Tibial nerve (tissue), 4 donors: ENCODE data around the gene VOPP1. TPM values are rescaled to one million over a fixed set of nuclear protein-coding genes. Genes with fewer than 3 reads are reported as not detected.

Experiments
- DNase-seq, 2 donors: peaks; one replicate each; pipeline ENCODE4 v3.0.0-alpha.2; 2019; ENCODE audit warnings: low spot score in 2 of 2
- H3K27ac ChIP-seq, 4 donors: fragments of 200-600 bp; sonication (generic) in 3 of 4; one replicate each; pipeline ENCODE4 v1.5.1; 2017 to 2019; ENCODE audit warnings: mild to moderate bottlenecking in 1 of 4
- H3K27me3 ChIP-seq, 2 donors: fragments of 200-600 bp; sonication (generic) in 1 of 2; one replicate each; pipeline versions ENCODE4 v1.5.1 to v1.6.0; 2017 to 2019
- H3K36me3 ChIP-seq, 3 donors: fragments of 200-600 bp; sonication (generic); one replicate each; pipeline ENCODE4 v1.5.1; 2018 to 2019
- H3K4me1 ChIP-seq, 4 donors: fragments of 200-600 bp; sonication (generic) in 3 of 4; one replicate each; pipeline ENCODE4 v1.5.1; 2017 to 2019
- H3K4me3 ChIP-seq, 4 donors: fragments of 200-600 bp; sonication (generic) in 3 of 4; one replicate each; pipeline ENCODE4 v1.5.1; 2017 to 2019; ENCODE audit warnings: mild to moderate bottlenecking in 1 of 4, moderate library complexity in 1 of 4
- H3K9me3 ChIP-seq, 4 donors: fragments of 200-600 bp; sonication (generic) in 3 of 4; one replicate each; pipeline ENCODE4 v1.5.1; 2017 to 2019
- CTCF ChIP-seq, 5 experiments: fragments of 200-600 bp in 3 of 5; fragments of 450-650 bp in 2 of 5; sonication (generic) in 3 of 5; IDR thresholded peaks; one replicate each; pipeline ENCODE4 v1.5.1; 2016 to 2019; ENCODE audit warnings: antibody characterized with exemption in 5 of 5, mild to moderate bottlenecking in 3 of 5, moderate library complexity in 2 of 5
- EP300 ChIP-seq, 2 donors: sonication (generic); formaldehyde crosslinking; IDR thresholded peaks; one replicate each; pipeline ENCODE4 v1.6.1; 2017; ENCODE audit warnings: antibody characterized with exemption in 2 of 2, mild to moderate bottlenecking in 1 of 2
- POLR2A ChIP-seq, 2 donors: fragments of 450-650 bp; IDR thresholded peaks; one replicate each; pipeline ENCODE4 v1.6.1; 2017; ENCODE audit warnings: antibody characterized with exemption in 2 of 2, mild to moderate bottlenecking in 2 of 2, moderate library complexity in 2 of 2
- WGBS, 2 donors: methylation state at CpG; one replicate each; pipeline ENCODE4 v1.1.5; 2018; 5-methylcytosine and 5-hydroxymethylcytosine counted together
- total RNA-seq, 4 donors: library from RNA; depleted of rRNA; stranded (reverse); fragments of >200 nt; gene quantifications; one replicate each; pipeline ENCODE4 v1.1.0, GENCODE V29; 2016

VOPP1 gene
- total RNA-seq, 4 donors from 2014 or later = 49.2 to 58.5 (median 54.8) TPM

DNA sequence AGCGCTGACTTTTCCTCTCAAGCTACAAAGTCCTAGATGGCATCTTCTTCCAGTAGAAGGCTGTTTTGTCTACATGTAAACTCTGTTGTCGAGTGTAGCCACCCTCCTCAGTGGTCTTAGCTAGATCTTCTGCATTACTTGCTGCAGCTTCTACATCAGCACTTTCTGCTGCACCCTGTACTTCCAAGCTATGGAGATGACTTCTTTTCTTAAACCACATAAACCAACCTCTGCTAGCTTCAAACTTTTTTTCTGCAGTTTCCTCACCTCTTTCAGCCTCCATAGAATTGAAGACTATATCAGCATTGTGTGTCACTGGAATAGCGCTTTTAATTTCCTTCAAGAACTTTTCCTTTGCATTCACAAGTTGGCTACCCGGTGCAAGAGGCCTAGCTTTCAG, 119.3 kb downstream of the VOPP1 start:
- no peak overlapping the region for H3K4me3 ChIP-seq
- 90 to 94% methylated on average over 4 of the region's 4 CpGs for WGBS, 2 donors
- peaks cover 0 to 5% of the 10 kb centered on the region in 2 donors for H3K27me3 ChIP-seq
- peaks cover 0 to 4% (median 0%) of the 10 kb centered on the region in 3 donors for H3K36me3 ChIP-seq
- H3K4me1 ChIP-seq = no peaks in the 10 kb centered on the region
- peaks cover 0 to 39% (median 2%) of the 10 kb centered on the region in 4 donors for H3K9me3 ChIP-seq
- H3K27ac ChIP-seq = no peak overlapping the region
- DNase-seq = no peak
- TF ChIP-seq POLR2A (IDR thresholded peaks at IDR 0.05) (no peak), EP300 (IDR thresholded peaks at IDR 0.05) (no peak), CTCF (IDR thresholded peaks at IDR 0.05) (no peak)

- no peak overlapping the region for H3K27ac ChIP-seq
- no peaks in the 10 kb centered on the region for H3K4me1 ChIP-seq
- peaks cover 0 to 5% of the 10 kb centered on the region in 2 donors for H3K27me3 ChIP-seq
- TF ChIP-seq CTCF (IDR thresholded peaks at IDR 0.05) (no peak), EP300 (IDR thresholded peaks at IDR 0.05) (no peak), POLR2A (IDR thresholded peaks at IDR 0.05) (no peak)
- no peak for DNase-seq
- H3K4me3 ChIP-seq = no peak overlapping the region
- H3K9me3 ChIP-seq = peaks cover 0 to 12% (median 0%) of the 10 kb centered on the region in 4 donors
- 94 to 96% methylated on average over 8 of the region's 8 CpGs for WGBS, 2 donors
- peaks cover 0 to 4% (median 0%) of the 10 kb centered on the region in 3 donors for H3K36me3 ChIP-seq
Observed at GRCh38 chr7:55449992-55450535, 122.2 kb downstream of the VOPP1 start.

DNA sequence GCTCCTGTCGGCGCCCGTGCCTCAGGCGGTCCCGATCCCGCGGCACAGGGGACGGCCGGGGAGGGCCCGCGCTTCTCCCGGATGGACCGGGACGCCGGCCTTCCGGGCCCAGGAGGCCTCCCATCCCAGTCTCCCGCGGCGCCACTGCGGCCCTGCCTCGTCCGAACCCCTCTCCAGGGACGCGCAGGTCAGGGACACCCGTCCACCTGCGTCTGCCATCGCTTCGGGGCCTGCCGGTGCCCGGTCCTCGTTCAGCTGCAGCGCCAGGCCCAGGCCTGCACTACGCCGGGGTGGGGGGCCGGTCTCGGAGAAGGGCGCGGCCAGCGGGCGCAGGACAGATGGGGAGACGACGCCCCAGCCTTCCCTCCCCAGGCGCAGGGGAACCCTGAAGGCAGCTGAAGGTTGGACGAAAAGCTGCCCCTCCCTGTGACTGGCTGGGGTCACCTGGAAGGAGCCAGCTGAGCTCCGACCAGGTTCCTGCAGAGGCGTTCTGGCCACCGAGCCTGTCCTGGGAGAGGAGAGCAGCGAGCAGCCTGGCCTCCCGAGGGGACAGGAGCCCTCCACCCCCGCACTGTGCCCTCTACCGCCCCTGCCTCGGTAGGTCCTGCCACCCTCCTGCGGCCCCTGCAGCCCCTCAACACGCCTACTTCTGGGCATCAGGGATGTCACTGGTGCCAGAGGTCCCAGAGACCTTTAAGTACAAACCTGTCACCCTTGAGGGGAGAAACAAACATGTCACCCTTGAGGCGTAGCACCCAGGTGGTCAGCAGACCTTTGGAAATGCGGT, 122.9 kb downstream of the VOPP1 start:
- TF ChIP-seq EP300 (IDR thresholded peaks at IDR 0.05) = no peak
- no peak for TF ChIP-seq POLR2A (IDR thresholded peaks at IDR 0.05)
- no peak for TF ChIP-seq CTCF (IDR thresholded peaks at IDR 0.05)
- Histone ChIP-seq H3K9me3 (peaks cover 0 to 9% (median 0%) of the 10 kb centered on the region in 4 donors), H3K4me1 (no peaks in the 10 kb centered on the region), H3K4me3 (no peak overlapping the region), H3K36me3 (peaks cover 0 to 4% (median 0%) of the 10 kb centered on the region in 3 donors), H3K27ac (no peak overlapping the region), H3K27me3 (peaks cover 0 to 5% of the 10 kb centered on the region in 2 donors)
- WGBS, 2 donors = 41 to 42% methylated on average over 28 to 48 of the region's 56 CpGs
- DNase-seq = no peak

DNA sequence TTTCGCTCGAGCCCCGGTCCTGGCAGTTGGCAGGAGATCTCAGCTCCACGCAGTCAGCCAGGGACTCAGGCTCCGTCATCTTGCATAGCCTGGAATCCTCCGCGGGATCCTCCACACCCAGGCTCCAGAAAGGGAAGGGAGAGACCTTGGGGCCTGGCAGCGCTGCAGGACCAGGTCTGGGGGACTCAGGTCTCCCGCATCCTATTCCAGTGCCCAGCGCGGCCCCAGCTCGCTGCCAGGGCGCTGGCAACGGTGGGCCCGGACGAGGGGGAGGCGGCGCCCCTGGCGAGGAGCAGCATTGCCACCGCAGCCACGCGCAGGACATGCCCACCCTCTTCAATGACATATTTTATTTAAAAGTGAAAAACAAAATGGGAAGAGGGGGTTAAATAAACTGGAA, 123.8 kb downstream of the VOPP1 start:
- H3K4me3 ChIP-seq = no peak overlapping the region

More for the DNA sequence above, 123.8 kb downstream of the VOPP1 start:
- 75 to 90% methylated on average over 21 to 22 of the region's 22 CpGs for WGBS, 2 donors
- no peak for TF ChIP-seq CTCF (IDR thresholded peaks at IDR 0.05)
- no peak for TF ChIP-seq EP300 (IDR thresholded peaks at IDR 0.05)
- TF ChIP-seq POLR2A (IDR thresholded peaks at IDR 0.05) = no peak
- Histone ChIP-seq H3K36me3 (peaks cover 0 to 4% (median 0%) of the 10 kb centered on the region in 3 donors), H3K9me3 (peaks cover 0 to 9% (median 0%) of the 10 kb centered on the region in 4 donors), H3K4me1 (no peaks in the 10 kb centered on the region), H3K27me3 (peaks cover 0 to 5% of the 10 kb centered on the region in 2 donors), H3K27ac (no peak overlapping the region)
- DNase-seq = no peak
